ENCODE results near the gene MN1.

DNA sequence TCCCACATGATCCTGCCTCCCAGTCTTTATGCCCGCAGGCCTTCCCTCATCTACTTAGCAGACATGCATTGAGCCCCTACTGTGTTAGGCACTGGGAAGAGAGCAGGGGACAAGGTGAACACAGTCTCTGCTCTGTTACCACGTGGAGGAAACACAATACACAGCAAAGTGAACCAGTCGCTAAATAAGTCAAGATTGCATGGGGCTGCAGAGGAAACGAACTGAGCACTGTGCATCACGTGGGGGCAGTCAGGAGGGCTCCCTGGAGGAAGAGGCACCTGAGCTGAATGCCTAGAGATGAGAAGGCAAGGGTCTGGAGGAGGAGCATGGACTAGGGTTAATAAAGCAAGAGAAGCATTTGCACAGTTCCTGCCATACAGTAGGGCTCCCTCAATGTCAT is 102.7 kb downstream of the MN1 start:
- TF ChIP-seq, protein P1, sequence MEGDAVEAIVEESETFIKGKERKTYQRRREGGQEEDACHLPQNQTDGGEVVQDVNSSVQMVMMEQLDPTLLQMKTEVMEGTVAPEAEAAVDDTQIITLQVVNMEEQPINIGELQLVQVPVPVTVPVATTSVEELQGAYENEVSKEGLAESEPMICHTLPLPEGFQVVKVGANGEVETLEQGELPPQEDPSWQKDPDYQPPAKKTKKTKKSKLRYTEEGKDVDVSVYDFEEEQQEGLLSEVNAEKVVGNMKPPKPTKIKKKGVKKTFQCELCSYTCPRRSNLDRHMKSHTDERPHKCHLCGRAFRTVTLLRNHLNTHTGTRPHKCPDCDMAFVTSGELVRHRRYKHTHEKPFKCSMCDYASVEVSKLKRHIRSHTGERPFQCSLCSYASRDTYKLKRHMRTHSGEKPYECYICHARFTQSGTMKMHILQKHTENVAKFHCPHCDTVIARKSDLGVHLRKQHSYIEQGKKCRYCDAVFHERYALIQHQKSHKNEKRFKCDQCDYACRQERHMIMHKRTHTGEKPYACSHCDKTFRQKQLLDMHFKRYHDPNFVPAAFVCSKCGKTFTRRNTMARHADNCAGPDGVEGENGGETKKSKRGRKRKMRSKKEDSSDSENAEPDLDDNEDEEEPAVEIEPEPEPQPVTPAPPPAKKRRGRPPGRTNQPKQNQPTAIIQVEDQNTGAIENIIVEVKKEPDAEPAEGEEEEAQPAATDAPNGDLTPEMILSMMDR (IDR thresholded peaks at IDR 0.05; ENCODE audit: low read length): no peak
- no peak for TF ChIP-seq EZH2phosphoT487 (IDR thresholded peaks at IDR 0.05; ENCODE audit: low read length)
